NCI-H2081 treated with DMSO at 0.1 percent for 48 hours (cell line): ENCODE measurements around the gene PPP1R1A.

Experiments
- DNase-seq: peaks from one replicate; lab custom pipeline; 2025; lab: John Stamatoyannopoulos, UW

The PPP1R1A gene

DNA sequence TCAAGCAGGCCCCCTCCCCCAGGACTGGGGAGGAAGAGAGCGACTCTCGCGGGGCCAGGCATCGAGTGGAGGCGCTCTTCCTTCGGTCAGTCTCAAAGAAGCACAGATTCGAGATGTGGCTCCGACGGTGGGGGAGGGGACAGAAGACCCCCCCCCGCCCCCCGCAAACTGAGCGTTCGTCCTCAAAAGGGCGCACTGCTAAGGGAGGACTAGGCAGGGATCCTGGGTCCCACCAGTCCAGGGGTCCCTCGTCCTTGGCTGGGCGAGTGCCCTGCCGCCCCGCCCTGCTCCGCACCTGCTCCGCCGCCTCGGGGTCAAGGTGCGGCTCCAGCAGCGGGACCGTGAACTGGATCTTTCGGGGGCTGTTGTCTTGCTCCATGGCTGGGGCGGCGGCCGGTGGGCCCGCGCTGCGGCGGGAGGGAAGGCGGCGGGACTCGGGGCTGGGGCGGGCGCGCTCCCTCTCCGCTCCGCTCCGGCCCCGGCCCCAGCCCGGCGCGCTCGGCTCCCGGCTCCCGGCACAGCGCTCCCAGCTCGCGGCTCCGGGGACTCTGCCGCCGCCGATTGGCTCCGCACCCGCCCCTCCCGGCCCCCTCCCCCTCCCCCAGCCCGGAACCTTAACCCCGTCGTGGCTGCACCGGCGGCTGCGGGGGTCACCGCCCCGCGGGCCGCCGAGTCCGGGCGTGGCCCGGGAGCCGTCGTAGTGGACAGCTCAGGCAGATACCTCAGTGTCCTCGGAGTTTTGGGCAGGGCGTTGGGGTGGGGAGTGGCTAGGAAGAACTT is at the start of gene PPP1R1A:
Gene PPP1R1A (minus strand): TSS at position 550 of the 780 bp plus-strand sequence. CDS start 171 bp downstream, at position 379.
- DNase-seq, result no peak

DNA sequence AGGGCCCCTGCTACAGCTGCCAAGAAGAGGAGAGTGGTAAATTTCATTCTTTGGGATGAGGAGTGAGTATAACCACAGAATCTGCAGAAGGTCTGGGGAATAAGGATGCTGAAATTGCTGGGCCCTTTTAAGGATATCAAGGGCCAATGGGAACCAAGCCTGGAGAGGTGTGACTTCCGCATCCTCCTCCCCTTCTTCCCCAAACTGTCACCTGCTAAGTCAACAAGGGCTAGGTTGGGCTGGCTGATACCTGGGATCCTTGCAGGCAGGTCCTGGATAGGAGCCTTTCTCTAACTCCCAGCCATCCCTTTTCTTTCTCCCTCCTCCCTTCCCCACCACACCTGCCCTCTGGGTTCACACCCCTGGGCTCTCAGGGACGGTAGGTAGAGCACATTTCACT is 46.3 kb upstream of the PPP1R1A start, which contains the start of gene LACRT:
Gene LACRT (minus strand): TSS at position 101 of the 400 bp plus-strand sequence. CDS start 54 bp downstream, at position 47.
- DNase-seq, result no peak

GRCh38 chr12:54631988-54632728 is 43.7 kb upstream of the PPP1R1A start:
- no peak for DNase-seq

DNA sequence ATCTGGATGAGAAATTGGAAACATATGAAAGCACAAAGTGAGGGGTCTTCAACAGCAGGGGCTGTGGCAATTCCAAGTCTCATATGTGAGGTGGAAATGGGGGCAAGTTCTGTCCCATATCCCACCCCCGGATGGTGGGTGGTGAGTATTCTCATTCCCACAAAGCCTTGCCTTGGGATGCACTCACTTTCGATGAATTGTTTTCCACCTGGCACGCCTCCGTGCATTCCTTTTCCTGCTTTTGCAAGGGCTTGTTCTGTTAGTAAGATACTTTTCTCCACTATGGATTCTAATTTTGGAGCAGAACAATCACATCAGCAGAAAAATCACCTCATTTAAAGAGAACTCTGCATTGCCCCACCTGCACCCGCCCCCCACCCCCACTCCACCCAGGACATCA is 43.1 kb upstream of the PPP1R1A start:
- no peak for DNase-seq

GRCh38 chr12:54629925-54630324 is 41.5 kb upstream of the PPP1R1A start:
- DNase-seq, result no peak

DNA sequence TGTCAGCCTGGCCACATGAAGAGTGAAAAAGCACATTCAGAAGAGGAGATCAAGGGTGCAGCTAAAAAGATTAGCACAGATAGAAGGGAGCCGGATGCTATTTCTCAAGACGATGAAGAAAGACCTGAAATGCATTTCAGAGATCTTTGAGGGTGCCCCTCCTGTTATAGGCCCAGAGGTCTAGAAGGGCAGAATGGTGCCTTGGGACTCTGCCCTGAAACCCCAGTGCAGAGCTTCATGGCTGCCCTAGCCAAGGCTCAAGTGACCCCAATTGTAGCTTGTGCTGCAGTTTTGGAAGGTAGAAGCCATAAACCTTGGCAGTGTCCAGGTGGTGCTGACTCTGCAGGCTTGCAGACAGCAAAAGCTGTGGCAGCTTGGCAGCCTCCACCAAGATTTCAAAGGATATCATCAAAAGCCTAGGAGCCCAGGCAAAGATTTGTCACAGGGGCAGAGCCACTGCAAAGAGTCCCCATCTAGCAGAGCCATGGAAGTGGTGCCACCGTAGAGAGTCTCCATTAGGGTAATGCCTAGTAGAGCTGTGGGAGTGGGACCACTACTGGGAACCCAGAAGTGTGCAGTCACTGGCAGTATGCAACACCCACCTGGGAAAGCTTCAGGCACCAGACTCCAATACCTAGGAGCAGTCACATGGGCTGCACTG is 39.9 kb upstream of the PPP1R1A start:
- no peak for DNase-seq

- no peak for DNase-seq
Observed at GRCh38 chr12:54627304-54627703, 38.8 kb upstream of the PPP1R1A start.

DNA sequence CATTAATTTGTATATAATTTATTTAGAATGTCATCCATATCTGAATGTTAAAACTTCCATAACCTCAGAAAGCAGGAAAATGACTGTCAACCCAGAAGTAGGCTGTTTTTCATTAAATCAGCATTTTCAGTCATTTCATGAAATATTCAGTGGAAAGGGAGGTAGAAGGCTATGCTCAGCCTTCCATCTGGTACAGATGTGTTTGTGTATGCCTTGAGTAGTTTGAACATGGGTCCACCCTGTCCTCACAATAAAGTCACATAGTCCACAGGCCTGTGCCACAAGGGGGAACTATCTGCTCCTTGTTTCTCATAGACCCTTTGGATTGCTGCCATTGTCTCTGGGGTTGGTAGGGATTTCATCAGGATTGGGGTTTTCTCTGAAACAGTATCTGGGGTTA is 37.1 kb upstream of the PPP1R1A start:
- no peak for DNase-seq

GRCh38 chr12:54624315-54625279 is 36.1 kb upstream of the PPP1R1A start:
- no peak for DNase-seq

GRCh38 chr12:54622463-54623183 is 34.2 kb upstream of the PPP1R1A start:
- DNase-seq, result no peak

DNA sequence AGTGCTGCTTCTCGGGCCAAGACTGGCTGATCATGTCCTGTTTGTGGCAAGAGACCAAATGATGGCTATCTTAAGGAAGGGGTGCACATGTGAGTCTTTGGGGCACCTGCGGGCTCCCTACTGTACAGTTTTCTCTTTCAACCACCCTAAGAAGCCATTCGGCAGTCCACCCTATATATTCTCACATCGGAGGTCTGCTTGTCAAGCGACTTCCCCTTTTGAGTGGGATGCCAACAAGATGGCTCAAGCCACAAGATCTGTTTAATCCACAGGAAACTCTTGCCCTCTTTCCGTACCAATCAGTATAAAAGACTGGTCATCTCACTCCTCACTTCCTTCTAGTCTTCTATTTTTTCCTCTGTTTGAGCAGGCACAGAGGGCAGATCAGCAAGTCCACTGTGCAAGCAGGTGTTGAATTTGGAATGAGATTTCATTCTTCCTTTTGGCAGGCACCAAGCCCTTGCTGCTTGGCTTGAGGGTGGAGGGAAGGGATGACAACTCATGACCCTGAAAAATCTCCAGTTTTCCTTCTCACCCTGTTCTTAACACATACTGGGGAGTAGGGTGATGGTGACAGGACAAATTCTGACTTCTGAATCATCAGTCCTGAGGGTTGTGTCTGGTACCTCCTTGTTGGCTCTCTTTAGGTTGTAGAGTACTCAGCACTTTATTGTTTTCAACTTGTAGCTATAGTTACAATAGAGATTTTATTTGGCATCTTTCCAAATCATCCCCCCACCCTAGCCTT is 28.6 kb upstream of the PPP1R1A start:
- no peak for DNase-seq

DNA sequence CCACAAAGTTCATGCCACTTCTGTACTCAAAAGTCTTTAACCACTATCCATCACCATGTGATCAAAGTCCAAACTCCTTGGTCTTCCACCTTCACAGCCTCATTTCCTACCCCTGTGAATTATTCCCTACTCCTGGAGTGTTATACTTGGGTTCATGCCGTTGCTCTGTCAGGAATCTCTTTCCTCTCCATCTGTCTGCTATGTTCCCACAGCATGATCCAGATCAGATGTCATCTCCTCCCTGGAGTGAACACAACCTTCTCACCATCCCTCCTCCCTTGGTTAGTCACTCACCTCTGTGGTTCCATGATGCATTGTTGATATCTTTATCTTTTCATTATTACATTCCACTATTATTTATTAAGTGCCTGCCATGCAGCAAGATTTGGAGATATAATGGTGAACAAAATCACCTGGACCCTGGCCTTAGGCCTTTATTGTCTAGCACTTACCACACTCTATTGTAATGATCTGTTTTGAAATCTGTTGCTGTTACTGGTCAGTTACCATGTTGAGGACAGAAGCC is 23.8 kb upstream of the PPP1R1A start:
- DNase-seq, result no peak

DNA sequence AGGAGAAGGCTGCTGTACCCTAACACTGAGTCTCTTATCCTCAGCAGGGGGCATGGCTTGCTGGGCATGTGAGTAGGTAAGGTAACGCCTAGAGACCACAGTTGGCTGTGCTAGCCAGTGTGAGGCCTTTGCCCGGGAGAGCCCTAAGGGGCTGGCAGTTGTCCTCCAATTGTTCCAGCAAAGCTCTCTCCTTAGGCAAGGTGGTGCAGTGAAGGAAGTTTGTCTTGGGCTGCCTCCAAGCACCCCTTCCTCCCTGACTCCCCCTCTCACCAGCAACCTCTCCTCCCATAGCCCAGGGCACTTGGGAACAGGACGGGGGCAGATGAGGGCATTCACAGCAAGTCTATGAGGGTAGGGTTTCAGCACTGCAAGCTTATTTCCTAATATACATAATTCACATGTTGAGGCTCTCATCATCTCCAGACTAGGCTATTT is 23.3 kb upstream of the PPP1R1A start:
- no peak for DNase-seq

DNA sequence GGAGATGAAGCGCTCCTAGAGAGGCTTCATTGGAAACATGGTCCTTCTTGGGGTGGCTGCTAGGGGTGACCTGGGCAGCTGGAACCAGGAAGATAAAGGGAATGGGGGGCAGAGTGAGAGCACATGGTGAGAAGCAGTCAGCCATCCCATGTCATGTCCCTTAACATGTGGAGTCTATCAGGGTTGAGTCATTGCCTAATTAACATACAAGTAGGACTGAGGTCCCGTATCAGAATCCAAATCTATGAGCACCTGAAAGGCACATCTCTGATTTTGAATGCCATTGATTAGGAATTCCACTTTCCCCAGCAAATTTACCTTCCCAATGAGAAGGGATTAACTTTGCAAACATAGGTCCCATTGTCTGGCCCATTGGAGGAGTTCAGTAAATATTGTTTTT is 20.3 kb upstream of the PPP1R1A start:
- DNase-seq, result no peak

- DNase-seq, result no peak
Observed at GRCh38 chr12:54608156-54608555, 19.7 kb upstream of the PPP1R1A start.

DNA sequence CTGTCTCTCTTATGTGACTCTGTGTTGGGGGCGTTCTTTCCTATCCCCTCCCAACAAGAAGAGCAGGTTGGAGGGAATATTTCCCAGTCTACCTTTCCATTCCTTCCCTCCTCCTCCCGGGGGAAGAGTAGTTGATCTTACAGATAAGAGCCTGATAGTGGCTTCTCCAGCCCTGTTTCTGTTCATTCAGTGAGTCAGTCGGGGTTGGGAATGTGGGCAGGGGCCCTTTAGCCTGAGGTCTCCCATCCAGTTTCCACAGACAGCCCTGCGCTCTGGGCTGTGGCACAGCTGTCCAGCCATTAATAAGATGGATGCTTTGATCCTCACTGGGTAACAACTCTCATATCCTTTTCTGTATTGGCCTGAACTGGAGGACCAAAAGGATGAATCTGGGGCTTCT is 18.1 kb upstream of the PPP1R1A start:
- DNase-seq, result no peak

DNA sequence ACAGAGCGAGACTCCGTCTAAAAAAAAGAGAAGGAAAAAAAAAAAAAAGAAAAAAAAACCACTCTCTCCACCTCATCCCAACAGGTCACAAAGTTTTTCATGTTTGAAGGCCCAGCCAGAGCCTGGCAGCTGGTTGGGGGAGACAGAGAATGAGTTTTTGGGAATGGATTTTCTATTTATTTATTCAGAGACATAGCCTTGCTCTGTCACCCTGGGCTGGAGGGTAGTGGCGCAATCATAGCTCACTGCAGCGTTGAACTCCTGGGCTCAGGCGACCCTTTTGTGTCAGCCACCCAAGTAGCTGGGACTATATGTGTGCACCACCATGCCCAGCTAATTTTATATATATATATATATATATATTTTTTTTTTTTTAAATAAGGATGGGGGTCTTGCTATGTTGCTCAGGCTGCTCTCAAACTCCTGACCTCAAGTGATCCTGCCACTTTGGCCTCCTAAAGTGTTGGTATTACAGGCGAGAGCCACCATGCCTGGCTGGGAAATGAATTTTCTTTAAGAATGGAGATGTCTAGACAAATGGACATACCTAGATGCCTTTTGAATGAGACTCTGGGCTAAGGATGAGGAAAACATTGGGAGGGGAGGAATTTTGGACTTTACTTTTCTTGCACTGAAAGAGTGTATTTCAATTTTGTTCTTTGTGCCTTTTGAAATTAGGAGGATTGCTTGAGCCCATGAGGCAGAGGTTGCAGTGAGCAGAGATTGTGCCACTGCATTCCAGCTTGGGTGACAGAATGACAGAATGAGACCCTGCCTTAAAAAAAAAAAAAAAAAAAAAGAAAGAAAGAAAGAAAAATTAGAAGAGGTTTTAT is 16.9 kb upstream of the PPP1R1A start:
- no peak for DNase-seq

DNA sequence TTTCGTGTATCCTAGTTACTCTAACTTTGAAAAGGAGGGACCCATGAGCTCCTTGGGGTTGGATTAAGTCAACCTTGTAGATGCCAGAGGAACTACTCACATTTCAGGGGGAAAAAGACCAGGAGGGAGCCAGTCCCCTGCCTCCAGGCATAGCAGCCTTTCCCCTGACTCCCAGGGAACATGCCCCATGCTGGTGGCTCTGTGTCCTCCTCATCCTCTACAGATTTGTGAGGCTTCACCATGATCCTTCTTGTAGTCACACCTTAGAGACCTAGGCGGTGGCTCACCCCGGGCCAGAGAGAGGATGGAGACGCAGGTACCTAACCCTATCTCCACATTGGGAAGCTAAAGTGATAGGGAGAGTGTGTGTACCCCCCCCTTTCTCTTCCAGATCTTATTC is 16.0 kb upstream of the PPP1R1A start:
- DNase-seq, result no peak

DNA sequence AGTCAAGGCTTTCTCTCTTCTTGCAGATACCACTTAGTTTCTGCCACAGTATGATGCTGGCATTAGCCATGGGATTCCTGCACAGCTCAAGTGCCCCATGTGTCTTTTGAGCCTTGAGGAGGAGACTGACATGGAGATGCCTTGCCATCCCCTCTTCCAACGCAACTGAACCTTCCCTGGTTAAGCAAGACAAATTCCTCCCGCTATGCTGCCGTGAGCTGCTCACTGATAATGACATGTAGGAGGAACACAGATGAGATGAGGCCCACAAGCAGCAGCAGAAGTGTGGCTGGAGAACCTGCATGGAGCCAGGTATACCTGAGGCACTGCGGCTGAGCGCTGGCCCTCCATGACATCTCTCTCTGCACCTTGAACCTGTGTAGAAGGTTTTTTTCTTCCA is 15.4 kb upstream of the PPP1R1A start:
- no peak for DNase-seq
